GM18499 (cell line): ENCODE data around the gene ZKSCAN8.
A peak's percentile ranks its signal among the peaks of the same experiment; 100 is the strongest.
"Not testable (repeated sequence)": the region's sequence is repeated elsewhere in the genome, so short reads cannot be mapped to it uniquely, and the experiment has no call there.

Source experiments
- ATAC-seq: cut with Tn5 transposase; IDR thresholded peaks from one replicate; pipeline ENCODE4 v1.9.1; 2021; ENCODE audit warnings: moderate number of reproducible peaks; ENCODE audit not compliant: insufficient read depth, unreplicated experiment

ZKSCAN8 gene

GRCh38 chr6:28141500-28142329 lies at the start of gene ZKSCAN8:
Gene ZKSCAN8, plus strand, starts transcription at chr6:28141883. Its CDS starts 6,525 bp downstream, at chr6:28148408.
- ATAC-seq = peak; percentile 49

DNA sequence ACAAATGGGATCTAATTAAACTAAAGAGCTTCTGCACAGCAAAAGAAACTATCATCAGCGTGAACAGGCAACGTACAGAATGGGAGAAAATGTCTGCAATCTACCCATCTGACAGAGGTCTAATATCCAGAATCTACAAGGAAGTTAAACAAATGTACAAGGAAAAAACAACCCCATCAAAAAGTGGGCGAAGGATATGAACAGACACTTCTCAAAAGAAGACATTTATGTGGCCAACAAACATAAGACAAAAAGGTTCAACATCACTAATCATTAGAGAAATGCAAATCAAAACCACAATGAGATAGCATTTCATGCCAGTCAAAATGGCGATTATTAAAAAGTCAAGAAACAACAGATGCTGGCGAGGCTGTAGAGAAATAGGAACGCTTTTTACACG lies 39.5 kb upstream of the ZKSCAN8 start:
- not testable (repeated sequence) for ATAC-seq

DNA sequence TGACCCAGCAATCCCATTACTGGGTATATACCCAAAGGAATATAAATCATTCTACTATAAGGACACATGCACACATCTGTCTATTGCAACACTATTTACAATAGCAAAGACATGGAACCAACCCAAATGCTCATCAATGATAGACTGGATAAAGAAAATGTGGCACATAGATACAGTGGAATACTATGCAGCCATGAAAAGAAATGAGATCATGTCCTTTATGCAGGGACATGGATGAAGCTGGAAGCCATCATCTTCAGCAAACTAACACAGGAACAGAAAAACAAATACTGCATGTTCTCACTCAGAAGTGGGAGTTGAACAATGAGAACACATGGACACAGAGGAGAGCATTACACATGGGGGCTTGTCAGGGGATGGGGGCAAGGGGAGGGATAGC lies 39.0 kb upstream of the ZKSCAN8 start:
- ATAC-seq = not testable (repeated sequence)

GRCh38 chr6:28104392-28105244 lies 37.1 kb upstream of the ZKSCAN8 start:
- ATAC-seq = peak; percentile 86

- no peak for ATAC-seq
Observed at GRCh38 chr6:28105245-28105639, 36.4 kb upstream of the ZKSCAN8 start.

DNA sequence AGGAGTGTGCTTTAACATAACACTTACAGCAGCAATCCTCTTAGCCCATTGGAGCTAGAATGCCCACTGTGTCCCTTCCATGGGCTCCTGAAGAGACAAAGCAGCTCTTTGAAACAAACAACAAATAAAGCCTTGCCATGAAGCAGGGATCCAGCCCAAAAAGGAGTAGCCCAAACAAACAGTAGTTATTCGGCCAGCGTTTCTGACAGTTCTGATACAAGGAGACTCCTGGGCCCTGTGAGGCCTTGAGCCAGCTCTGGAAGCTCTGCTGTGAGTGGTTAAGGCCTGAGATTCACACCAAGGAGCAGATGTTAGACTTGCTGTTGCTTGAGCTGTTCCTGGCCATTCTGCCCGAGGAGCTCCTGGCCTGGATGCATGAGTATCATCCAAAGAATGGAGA lies 34.2 kb upstream of the ZKSCAN8 start:
- ATAC-seq = no peak

DNA sequence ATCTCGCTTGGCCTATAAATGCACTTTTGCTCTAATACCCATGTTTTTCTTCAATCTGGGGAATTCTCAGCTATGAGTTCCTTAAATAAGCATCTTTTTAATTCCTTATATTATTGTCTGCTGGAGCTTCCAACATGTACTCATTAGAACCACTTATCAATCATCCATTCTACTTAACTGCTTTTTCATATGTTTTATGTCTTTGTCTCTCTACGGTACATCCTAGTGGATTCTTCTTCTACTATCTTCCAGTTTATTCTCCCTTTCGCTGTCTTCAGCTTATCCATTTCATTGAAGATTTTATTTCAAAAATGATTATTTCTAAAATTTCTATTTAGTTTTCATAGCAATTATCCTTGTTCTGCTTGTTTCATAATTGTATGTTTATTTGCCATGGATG lies 29.7 kb upstream of the ZKSCAN8 start:
- ATAC-seq = no peak

DNA sequence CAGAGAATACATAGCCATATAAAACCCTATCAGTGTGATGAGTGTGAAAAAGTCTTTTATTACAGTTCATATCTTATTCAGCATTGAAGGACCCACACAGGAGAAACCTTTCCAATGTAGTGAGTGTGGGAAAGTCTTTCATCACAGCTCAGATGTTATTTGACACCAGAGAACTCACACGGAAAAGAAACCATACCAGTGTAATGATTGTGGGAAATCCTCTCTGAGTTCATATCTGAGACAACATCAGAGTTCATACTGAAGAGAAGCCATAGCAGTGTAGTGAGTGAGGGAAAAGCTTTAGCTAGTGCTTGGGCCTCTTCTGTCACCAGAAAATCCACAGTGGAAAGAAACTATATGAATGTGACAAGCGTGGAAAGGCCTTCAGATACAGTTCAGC lies 25.9 kb upstream of the ZKSCAN8 start:
- no peak for ATAC-seq

- no peak for ATAC-seq
Observed at GRCh38 chr6:28117386-28118050, 24.2 kb upstream of the ZKSCAN8 start.

- ATAC-seq = no peak
Observed at GRCh38 chr6:28118217-28118616, 23.5 kb upstream of the ZKSCAN8 start.

- ATAC-seq = no peak
Observed at GRCh38 chr6:28121876-28122275, 19.8 kb upstream of the ZKSCAN8 start.

- ATAC-seq = not testable (repeated sequence)
Observed at GRCh38 chr6:28122283-28122682, 19.4 kb upstream of the ZKSCAN8 start.

DNA sequence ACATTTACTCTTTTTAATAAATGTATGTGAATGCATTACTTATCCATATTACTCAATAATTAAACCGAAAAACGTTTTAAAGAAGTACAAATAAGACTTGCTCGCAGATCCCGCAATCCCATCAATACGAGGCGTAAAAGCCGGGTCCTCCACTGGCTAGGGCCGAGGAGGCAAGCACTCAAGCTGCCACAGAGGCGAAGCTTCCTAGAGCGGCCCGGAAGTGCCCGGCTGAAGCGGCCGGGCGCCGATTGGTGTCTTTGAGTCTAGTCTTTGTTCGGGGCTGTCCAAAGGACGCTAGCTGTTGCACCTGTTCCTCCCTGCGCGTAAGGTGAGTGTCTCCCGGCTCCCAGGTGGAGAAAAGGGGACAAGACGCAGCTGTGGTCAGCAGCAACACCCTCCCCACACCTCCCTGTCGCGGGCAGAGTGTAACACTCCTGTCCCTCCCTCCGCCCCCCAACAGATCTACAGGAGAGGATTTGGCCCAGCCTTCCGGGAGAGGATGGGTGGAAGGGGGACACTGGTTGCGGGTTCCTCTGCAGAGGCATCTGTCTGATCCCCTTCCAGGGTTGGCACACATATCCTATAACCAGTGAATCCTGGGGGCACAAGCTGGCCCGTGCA lies 17.2 kb upstream of the ZKSCAN8 start, which contains the start of gene ZSCAN16:
Gene ZSCAN16 (plus strand): TSS at position 260 of the 621 bp plus-strand sequence. CDS start 835 bp downstream, outside the sequence.
- peak; percentile 51 for ATAC-seq

DNA sequence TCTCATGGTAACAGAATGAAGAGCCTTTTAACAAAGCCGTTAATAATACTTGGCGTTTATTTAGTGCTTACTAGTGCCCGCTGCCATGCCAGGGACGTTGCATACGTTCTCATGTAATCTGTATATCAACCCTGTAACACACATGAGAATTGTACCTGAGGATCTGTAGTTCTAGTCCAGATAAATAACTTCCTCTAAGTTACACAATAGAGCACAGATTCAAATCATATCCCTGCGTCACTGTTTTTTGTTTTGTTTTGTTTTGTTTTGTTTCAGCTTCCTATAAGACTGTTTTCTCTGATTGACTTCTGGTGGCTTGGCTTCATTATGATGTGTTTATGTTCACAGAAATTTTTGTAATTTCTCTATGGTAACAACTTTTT lies 16.7 kb upstream of the ZKSCAN8 start:
- no peak for ATAC-seq

DNA sequence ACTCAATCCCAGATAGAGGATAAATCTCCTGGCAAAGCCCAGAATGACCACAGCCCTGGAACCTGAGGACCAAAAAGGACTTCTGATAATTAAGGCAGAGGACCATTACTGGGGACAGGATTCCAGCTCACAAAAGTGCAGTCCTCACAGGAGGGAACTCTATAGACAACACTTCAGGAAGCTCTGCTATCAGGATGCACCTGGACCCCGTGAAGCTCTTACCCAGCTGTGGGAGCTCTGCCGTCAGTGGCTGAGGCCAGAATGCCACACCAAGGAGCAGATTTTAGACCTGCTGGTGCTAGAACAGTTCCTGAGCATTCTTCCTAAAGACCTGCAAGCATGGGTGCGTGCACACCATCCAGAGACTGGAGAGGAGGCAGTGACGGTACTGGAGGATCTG lies 16.3 kb upstream of the ZKSCAN8 start:
- no peak for ATAC-seq

- no peak for ATAC-seq
Observed at GRCh38 chr6:28134015-28134414, 7.7 kb upstream of the ZKSCAN8 start.

DNA sequence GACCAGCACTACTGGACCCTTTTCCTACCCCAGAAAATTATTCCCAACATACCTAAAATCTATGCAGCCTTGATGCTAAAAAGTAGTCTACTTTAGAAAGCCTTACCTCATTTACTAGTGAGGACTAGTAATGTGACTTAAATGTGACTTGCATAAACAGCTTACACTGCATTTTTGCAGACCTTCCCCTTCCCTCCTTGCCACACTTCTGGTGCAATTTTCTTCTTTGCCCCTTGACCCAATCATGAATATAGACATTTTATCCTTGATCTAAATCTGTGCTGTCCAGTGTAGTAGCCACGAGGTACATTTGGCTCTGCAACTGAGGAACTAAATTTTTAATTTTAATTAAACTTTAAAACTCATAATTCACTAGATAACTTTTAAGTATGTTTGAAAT lies 7.0 kb upstream of the ZKSCAN8 start:
- ATAC-seq = no peak

GRCh38 chr6:28135393-28135792 lies 6.3 kb upstream of the ZKSCAN8 start:
- ATAC-seq = no peak

GRCh38 chr6:28136585-28137504 lies 4.8 kb upstream of the ZKSCAN8 start:
- peak; percentile 36 for ATAC-seq
